Activated CD4-positive, CD25-positive, alpha-beta regulatory T cell treated with anti-CD3 and anti-CD28 coated beads, Interleukin-2, amount 50 U/mL, for 24 hours (primary cell): ENCODE data around the gene PERM1.
"Not testable (repeated sequence)": the region's sequence is repeated elsewhere in the genome, so short reads cannot be mapped to it uniquely, and the experiment has no call there.

Experiments
- ATAC-seq, 2 donors: fragments of 150-1000 bp; cut with Tn5 transposase; one replicate each; pipeline ENCODE4 v1.10.0; 2021; ENCODE audit warnings: mild to moderate bottlenecking in 1 of 2, moderate library complexity in 1 of 2

PERM1 gene

GRCh38 chr1:981955-982558 is at the start of gene PERM1:
Gene PERM1, minus strand, starts transcription at chr1:982093. Its CDS starts 1,064 bp downstream, at chr1:981029.
- ATAC-seq, result no peak

GRCh38 chr1:1030867-1031658 is 49.2 kb upstream of the PERM1 start:
- not testable (repeated sequence) for ATAC-seq

- no peak for ATAC-seq
Measured at GRCh38 chr1:1027791-1028190, 45.9 kb upstream of the PERM1 start.

GRCh38 chr1:1026599-1027413 is 44.9 kb upstream of the PERM1 start:
- no peak for ATAC-seq

GRCh38 chr1:1025730-1026129 is 43.8 kb upstream of the PERM1 start:
- no peak for ATAC-seq

GRCh38 chr1:1024771-1025699 is 43.1 kb upstream of the PERM1 start:
- no peak for ATAC-seq

GRCh38 chr1:1024149-1024770 is 42.4 kb upstream of the PERM1 start:
- ATAC-seq, result no peak

- ATAC-seq, result no peak
Measured at GRCh38 chr1:1023700-1024099, 41.8 kb upstream of the PERM1 start.

GRCh38 chr1:1022302-1023009 is 40.6 kb upstream of the PERM1 start:
- no peak for ATAC-seq

GRCh38 chr1:1021920-1022259 is 40.0 kb upstream of the PERM1 start:
- ATAC-seq, result no peak

- no peak for ATAC-seq
Measured at GRCh38 chr1:1021010-1021919, 39.4 kb upstream of the PERM1 start.

- ATAC-seq, result no peak
Measured at GRCh38 chr1:1020415-1021009, 38.6 kb upstream of the PERM1 start.

GRCh38 chr1:1020000-1020404 is 38.1 kb upstream of the PERM1 start, which contains the start of gene AGRN:
Gene AGRN, plus strand, starts transcription at chr1:1020120. Its CDS starts 53 bp downstream, at chr1:1020173.
- ATAC-seq, result peak; percentile 8 to 9

GRCh38 chr1:1019122-1019999 is 37.5 kb upstream of the PERM1 start:
- peak; percentile 80 to 82 for ATAC-seq

- not testable (repeated sequence) for ATAC-seq
Measured at GRCh38 chr1:1018321-1018685, 36.4 kb upstream of the PERM1 start.

GRCh38 chr1:1017397-1018320 is 35.8 kb upstream of the PERM1 start:
- ATAC-seq, result not testable (repeated sequence)
